Stimulated activated CD8-positive, alpha-beta memory T cell treated with anti-CD3 and anti-CD28 coated beads, Interleukin-15, amount 100 ng/mL, for 4 hours (primary cell): ENCODE results near the gene GPR150.

ENCODE experiments used
- DNase-seq, 2 donors: peaks; one replicate each; pipeline ENCODE4 v3.0.0-alpha.2; 2020; ENCODE audit warnings: low read depth in 2 of 2

GPR150 gene

GRCh38 chr5:95649842-95650620 is 30.1 kb downstream of the GPR150 start:
- no peak for DNase-seq

GRCh38 chr5:95652849-95653248 is 33.0 kb downstream of the GPR150 start:
- no peak for DNase-seq

DNA sequence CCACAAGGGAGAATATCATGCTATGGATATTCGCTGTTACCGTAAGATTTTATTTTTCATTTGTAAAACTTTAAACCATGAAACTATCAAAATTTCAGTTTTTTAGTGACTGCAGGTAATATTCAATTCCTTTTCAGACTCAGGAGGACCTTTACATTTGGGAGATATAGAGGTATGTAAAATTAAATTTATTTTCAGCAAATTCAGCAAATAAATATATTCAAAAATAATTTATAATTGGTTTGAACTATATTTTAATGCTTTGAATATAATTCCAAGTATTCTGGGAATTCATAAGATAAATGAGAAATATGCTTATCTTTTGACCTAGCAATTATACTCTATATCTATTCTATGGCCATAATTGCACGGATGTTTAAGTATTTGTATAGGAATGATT is 34.3 kb downstream of the GPR150 start:
- no peak for DNase-seq

GRCh38 chr5:95655575-95655974 is 35.7 kb downstream of the GPR150 start:
- DNase-seq, result no peak

DNA sequence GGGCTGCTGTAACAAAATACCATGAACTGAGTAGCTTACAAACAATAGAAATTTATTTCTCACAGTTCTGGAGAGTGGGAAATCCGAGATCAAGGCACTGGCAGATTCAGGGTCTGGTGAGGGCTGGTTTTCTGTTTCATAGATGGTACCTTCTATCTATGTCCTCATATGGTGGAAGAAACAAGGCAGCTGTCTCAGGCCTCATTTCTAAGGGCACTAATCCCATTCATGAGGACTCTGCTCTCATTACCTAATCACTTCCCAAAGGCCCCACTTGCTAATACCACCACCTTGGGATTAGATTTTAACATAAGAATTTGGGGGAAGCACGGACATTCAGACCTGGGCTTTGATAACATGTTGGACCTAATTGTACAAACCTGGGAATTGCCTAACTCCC is 40.2 kb downstream of the GPR150 start:
- no peak for DNase-seq

- DNase-seq, result no peak
Observed at GRCh38 chr5:95662946-95663345, 43.1 kb downstream of the GPR150 start.

GRCh38 chr5:95664204-95664786 is 44.4 kb downstream of the GPR150 start:
- DNase-seq, result no peak

- no peak for DNase-seq
Observed at GRCh38 chr5:95667061-95667618, 47.3 kb downstream of the GPR150 start.

GRCh38 chr5:95667678-95668077 is 47.8 kb downstream of the GPR150 start:
- DNase-seq, result no peak

- no peak for DNase-seq
Observed at GRCh38 chr5:95668216-95668615, 48.3 kb downstream of the GPR150 start.

DNA sequence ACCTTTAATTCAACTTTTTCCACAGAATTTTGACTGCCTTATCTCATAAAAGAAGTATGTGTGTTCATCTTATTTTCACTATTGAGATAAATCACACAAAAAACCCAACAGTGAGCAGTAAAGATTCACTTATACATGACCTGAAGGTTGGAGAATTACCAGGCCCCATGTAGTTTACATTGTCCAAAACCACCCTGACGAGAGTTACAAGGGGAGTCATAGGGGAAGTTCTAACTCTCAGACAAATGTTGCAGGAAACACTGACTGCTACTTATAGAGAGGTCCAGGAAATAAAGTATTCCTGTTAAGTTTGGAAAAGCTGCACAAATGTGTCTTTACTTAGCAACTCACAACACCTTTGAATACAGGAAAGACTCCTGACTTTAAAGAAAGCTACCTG is 48.8 kb downstream of the GPR150 start:
- DNase-seq, result no peak

- DNase-seq, result no peak
Observed at GRCh38 chr5:95669540-95669939, 49.7 kb downstream of the GPR150 start.

GRCh38 chr5:95669985-95670384 is 50.1 kb downstream of the GPR150 start:
- no peak for DNase-seq

DNA sequence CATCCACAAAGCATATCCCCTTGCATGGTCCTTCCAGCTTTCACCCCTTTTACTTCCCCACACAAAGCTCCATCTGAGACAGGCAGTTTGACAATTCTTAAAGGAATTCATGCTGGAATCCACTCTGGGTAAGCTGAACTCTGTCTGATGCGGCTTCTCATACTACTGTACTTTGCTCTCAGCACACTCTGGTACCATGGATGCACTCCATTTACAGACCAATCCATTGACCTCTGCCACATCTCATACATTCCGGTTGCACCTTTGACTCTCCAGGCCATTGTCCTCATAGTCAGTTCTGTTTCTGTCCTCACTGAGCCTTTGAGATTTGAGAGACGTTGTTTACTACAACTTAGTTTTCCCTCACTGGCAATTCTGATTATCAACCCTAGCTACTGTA is 50.7 kb downstream of the GPR150 start:
- no peak for DNase-seq
